GM18868 (cell line): ENCODE results near the gene CA10.

Experiments
- ATAC-seq: cut with Tn5 transposase; IDR thresholded peaks from one replicate; pipeline ENCODE4 v1.9.1; 2021; ENCODE audit warnings: mild to moderate bottlenecking, moderate library complexity; ENCODE audit not compliant: unreplicated experiment

The CA10 gene

GRCh38 chr17:52147872-52148271 lies 10.6 kb downstream of the CA10 start:
- ATAC-seq = peak; percentile 78

- ATAC-seq = peak; percentile 58
These were observed 11.1 kb downstream of the CA10 start for GRCh38 chr17:52147431-52147830.

- ATAC-seq = no peak
These were observed 13.0 kb downstream of the CA10 start for GRCh38 chr17:52145476-52145875.

GRCh38 chr17:52143542-52143941 lies 15.0 kb downstream of the CA10 start:
- no peak for ATAC-seq

GRCh38 chr17:52140601-52141000 lies 17.9 kb downstream of the CA10 start:
- no peak for ATAC-seq

- no peak for ATAC-seq
These were observed 19.8 kb downstream of the CA10 start for GRCh38 chr17:52138752-52139151.

GRCh38 chr17:52138350-52138749 lies 20.2 kb downstream of the CA10 start:
- no peak for ATAC-seq

GRCh38 chr17:52136166-52136565 lies 22.3 kb downstream of the CA10 start:
- no peak for ATAC-seq

GRCh38 chr17:52134641-52135040 lies 23.9 kb downstream of the CA10 start:
- no peak for ATAC-seq

- ATAC-seq = no peak
These were observed 29.8 kb downstream of the CA10 start for GRCh38 chr17:52128721-52129120.

- ATAC-seq = no peak
These were observed 33.5 kb downstream of the CA10 start for GRCh38 chr17:52124993-52125392.

- ATAC-seq = no peak
These were observed 34.0 kb downstream of the CA10 start for GRCh38 chr17:52124561-52124960.

GRCh38 chr17:52120465-52120864 lies 38.0 kb downstream of the CA10 start:
- no peak for ATAC-seq

GRCh38 chr17:52110923-52111581 lies 47.5 kb downstream of the CA10 start:
- ATAC-seq = no peak

- ATAC-seq = peak; percentile 72
These were observed 51.8 kb downstream of the CA10 start for GRCh38 chr17:52106638-52107261.

- ATAC-seq = no peak
These were observed 52.4 kb downstream of the CA10 start for GRCh38 chr17:52106072-52106471.

- ATAC-seq = no peak
These were observed 52.9 kb downstream of the CA10 start for GRCh38 chr17:52105591-52105990.

- ATAC-seq = no peak
These were observed 62.5 kb downstream of the CA10 start for GRCh38 chr17:52096056-52096455.

- ATAC-seq = no peak
These were observed 74.3 kb downstream of the CA10 start for GRCh38 chr17:52084176-52084575.

- ATAC-seq = no peak
These were observed 79.0 kb downstream of the CA10 start for GRCh38 chr17:52079496-52079895.

GRCh38 chr17:52071712-52072111 lies 86.8 kb downstream of the CA10 start:
- ATAC-seq = no peak

- no peak for ATAC-seq
These were observed 93.7 kb downstream of the CA10 start for GRCh38 chr17:52064791-52065211.

- ATAC-seq = no peak
These were observed 109.0 kb downstream of the CA10 start for GRCh38 chr17:52049496-52049895.
